Mesenteric fat pad (tissue), 1 donor: ENCODE measurements around the gene ADGRG1. TPM values are rescaled to one million over a fixed set of nuclear protein-coding genes. Genes with fewer than 3 reads are reported as not detected.

ENCODE experiments used
- DNase-seq: peaks from one replicate; pipeline ENCODE4 v3.0.0-alpha.2; 2020; ENCODE audit warnings: low spot score
- total RNA-seq: library from RNA; stranded (reverse); fragmentation: NEBNext Ultra II Directional; extraction: Animal tissue kit (Norgen Biotek cat#: 25700); gene quantifications from one replicate; pipeline ENCODE4 v1.2.1, GENCODE V29; 2021
- donor health status: DM: yes; HTN: yes; CAD: no.

Gene ADGRG1
- total RNA-seq, 1 donor from 2014 or later, result 96.3 TPM

DNA sequence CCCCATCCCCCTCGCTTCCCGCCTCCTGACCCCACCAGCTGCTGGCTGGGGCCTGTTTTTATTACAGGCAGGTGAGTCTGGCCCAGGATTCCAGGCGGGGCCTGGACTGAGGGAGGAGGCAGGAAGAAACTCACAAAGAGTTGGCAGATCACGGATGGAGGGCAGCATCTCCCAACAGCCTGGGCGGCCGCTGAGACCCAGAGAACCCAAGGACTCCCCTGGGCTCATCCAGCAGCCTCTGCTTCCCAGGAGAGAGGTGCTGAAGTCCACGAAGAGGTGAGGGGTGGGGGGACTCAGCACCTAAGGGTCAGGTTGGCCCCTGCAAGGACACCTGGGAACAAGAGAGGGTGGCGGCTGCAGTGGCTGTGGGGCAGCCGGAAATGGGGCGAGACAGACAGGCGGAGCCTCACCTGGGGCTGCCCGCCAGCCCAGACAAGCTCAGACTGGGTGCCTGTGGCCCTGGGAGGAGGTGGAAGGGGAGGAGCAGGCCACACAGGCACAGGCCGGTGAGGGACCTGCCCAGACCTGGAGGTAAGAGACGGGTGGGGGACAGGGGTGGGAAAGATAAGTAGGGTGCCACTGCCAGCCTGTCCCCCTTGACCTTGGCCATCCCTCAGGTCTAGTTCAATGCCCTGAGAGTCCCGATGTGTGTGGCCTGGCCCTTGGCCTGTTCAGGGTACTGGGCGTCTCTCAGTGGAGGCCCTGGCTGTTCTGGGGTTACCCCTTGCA is 8.7 kb upstream of the ADGRG1 start:
- no peak for DNase-seq

DNA sequence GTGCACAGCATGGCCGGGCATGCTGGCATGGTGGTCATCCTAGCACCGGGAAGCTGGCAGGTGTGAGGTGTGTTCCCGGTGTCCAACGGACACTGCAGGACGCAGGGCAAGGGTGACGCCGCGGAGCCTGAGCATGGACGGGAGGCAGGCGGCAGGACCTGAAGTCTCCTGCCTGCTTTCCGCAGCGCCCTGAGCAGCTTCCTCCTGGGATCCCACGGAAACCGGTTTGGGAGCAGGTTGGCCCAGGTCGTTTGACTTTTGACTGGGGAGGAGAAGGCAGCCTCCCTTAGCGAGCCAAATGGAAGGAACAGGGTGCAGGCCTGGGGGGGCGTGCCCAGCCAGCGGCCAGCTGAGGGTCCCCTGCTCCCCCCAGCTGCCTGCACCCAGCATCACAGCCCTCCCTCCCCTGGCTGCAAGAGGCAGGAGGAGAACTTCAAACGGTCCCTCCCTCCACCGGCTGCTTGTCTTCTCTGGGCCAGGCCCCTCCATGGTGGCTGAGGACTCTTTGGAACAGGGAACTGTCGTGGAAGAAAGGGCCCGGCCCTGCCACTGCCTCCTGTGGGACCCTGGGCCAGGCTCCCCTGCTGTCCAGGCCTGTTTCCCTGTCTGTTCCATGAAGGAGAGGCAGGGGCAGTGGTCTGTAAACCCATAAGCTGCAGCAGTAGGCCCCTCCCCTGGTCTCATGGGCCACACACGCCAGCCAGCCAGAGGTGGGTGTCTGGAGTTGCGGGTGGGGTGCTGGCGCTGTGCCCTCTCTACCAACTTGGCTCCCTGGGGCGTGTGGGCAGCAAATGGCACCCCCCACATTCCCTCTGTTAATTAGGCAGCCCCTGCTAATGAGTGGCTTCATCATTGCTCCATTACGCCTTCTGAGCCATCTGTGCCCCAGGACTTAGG is 7.8 kb upstream of the ADGRG1 start:
- DNase-seq, result peak; percentile 88

DNA sequence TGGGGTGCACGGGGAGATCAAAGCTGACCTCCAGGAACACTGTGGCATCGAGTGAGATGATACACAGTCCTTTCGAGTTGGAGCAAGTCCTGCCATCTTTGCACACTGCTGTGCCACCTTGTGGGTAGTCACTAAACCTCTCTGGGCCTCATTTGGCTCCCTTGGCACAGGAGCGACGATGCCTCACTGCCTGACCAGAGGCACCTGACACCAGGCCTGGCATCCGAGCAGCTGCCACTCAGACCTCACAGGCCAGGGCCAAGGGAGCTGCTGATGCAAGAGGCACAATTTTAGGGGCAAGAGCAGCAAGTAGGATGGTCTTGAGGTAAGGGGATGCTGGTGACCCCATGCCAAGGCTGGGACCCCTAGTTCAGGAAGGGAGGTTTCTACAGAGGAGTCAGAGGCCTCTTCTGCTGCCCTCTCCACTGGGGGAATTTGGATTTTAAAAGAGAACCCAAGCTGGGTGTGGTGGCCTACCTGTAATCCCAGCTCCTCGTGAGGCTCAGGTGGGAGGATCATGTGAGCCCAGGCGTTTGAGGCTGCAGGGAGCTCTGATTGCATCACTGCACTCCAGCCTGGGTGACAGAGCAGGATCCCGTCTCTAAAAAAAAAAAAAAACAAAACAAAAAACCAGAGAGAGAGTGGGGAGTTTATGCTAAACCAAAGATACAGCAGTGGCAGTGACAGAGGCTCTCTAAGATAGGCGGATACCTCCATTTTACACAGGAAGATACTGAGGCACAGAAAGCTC is 6.7 kb upstream of the ADGRG1 start:
- DNase-seq, result no peak

DNA sequence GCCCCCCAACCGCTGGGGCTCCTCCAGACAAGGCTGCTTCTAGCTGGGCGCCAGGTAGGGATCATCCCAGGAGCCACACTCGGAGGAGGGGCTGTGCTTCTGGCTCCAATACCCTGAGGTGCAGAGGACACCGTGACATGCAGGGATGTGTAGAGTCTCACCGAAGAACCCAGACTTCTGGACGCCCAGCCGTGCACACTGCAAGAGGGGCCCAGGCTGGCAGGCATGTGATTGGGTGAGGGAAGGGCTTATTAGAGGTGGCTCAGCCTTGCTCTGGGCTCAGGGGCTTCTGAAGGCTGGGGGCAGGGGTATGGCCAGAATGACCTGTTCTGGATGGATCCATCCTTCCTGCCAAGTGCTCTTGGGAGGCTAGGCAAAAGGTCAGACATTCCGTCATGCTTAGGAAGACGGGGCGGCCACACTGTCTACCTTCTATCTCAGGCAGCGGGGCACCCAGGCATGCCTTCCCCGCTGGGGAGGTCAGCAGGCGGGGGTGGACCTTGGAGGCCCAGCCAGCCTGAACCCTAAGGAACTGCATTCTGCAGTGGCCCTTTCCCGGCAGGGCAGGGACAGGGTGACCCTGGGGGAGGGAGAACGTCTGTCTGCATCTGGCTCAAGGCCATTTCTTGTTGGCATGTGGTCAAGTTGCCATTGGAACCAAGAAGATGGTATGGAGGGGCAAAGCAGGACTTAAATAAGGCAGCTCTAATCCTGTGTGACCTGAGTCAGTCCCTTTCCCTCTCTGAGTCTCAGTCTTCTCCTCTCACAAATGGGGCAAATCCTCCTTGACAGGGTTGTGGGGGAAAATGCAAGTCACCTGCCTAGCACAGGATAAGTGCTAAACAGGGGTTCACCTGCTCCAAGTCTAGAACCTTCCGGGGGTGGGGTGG is 5.8 kb upstream of the ADGRG1 start:
- no peak for DNase-seq

DNA sequence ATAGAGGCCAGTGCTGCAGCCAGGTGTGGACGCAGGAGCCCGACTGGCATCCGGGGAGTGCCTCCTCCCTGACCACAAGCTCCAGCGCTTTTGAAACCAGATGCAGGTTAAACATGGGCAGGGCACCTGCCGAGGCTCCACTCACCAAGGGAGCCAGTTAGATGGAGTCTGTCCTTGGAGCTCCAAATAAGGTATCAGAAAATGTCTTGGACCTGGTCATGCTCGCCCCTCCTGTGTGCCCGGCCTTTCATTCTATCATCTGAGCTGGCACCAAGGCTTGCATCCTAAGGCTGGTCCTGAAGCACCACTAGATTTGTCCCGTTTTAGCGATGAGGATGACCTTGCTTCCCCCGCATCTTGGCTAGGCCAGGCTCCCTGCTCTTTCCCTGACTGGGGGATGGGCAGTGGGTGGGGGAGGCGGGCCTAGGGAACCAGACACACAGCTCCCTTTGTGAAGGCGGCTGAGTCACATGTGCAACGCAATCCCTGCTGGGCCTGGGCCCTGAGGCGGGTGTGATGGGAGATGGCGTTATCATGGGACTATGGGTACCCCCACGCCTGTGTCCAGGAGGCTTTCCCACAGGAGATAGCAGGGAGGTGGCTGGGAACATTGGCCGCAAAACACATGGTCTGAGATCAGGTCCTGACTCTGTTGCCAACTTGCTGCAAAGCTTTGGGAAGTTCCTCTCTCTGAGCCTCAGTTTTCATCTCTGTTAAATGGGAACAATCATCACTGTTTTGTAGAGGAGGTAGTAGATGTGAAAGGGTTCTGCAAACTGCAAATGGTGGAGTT is 5.0 kb upstream of the ADGRG1 start:
- no peak for DNase-seq

DNA sequence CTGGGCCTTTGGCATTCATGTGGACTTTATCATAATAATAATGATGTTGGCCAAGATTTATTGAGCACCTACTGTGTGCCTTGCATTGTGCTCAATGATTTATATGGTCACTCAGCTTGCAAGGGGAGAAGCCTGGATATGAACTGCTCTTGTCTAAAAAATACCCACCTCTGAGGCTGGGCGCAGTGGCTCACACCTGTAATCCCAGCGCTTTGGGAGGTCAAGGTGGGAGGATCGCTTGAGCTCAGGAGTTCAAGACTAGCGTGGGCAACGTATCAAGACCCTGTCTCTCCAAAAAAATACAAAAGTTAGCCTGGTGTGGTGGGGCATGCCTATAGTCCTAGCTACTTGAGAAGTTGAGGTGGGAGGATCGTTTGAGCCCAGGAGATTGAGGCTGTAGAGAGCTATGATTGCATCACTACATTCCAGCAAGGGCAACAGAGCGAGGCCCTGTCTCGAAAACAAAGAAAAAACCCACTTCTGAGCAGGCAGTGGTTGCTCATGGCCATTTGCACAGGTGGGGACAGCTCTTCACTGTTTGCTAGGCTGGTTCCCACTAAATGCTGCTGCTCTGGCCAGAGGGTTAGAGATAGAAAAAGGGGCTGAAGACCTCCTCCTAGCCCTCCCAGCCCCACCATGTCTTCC is 4.3 kb upstream of the ADGRG1 start:
- no peak for DNase-seq

DNA sequence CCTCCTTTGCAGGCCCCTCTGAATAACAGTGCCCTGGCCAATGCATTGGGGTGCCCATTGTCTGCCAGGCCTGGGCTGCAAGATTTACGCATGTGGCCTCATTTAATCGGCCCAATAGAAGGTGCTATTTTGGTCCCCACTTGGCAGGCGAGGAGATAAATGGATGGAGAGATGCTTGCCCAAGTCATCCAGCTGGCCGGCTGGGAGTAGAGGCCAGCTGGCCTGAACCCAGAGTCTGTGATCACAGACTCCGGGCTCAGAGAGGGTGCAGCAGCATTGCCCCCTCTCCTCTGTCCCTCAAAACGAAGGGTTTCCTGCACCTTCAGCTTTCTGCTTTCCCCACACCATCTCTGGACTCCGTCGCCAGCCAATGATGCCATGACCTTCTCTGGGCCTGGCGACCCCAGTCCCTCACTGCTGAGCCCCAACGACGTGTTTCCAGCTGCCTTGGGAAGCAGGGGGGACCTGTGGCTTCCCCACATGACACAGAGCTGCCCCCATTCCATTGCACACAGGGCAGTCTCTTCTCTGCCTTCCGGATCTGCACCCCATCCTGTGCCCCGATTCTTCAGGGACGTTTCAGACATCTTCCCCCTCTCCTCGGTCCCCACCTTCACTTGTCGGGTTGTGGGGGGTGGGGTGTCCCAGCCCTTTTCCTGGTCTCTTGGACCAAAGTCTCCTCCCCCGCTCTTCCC is 3.5 kb upstream of the ADGRG1 start:
- no peak for DNase-seq

DNA sequence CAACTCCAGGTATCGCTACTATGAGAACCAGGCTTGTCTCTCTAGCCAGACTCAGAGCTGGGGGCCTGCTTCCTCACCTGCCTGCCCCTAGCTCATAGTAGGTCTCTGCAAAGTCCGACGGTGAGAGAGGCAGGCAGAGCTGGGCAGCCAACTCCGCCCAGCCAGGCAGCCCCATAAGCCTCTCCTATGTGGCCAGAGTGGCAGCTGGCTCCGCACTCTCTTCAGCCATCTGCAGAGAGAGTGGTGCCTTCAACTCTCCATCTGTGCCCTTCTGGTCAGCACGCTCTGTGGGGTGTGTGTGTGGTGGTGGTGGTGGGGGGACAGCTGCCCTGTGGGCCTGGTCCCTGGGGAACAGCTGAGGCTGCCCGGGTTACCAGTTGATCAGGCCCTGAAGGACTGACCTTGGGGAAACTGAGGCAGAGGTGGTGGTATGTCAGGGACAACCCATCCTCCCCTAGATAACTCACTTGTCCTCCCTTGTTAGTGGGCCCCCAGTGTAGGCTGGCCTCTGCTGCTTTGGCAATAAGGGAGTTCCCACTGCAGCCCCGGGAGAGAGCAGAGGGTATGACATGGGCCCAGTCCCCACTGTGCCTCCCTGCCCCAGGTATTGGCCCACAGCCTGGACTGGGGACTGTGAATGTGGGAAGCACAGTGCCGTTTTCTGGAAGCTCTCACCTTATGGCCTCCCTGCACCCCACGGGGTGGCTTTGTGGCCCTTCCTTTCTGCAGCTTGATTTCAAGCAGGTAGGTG is 1.8 kb upstream of the ADGRG1 start:
- no peak for DNase-seq

DNA sequence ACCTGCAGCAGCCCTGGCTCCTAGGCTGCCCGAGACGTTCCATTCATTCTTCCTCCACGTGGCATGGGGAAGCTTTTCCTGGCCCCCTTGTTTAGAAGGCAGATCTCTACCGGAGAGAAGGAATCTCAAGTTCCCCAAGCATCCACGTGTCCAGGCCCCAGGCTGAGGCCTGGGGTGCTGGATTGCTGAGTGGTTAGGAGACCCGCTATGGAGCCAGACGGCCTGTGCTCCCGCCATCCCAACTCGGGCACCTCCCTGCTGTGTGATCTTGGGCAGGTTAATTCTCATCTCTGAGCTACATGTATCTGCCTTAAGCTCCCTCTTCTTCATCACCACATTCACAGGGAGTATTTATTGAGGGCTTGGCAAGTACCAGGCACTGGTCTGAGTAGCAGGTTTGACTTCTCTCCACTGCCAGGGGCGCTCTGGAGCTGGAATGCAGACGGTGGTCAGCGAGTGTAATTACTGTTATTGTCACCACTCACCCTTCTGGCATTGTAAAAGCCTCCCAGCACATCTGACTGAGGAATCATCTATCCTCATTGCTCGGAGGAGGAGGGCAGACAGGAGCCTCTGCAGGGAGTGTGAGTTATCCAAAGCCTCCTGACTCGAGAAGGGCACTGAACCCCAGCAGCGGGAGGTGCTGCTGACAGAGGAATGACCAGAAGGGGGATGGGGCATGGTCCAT is 1.1 kb upstream of the ADGRG1 start:
- no peak for DNase-seq

DNA sequence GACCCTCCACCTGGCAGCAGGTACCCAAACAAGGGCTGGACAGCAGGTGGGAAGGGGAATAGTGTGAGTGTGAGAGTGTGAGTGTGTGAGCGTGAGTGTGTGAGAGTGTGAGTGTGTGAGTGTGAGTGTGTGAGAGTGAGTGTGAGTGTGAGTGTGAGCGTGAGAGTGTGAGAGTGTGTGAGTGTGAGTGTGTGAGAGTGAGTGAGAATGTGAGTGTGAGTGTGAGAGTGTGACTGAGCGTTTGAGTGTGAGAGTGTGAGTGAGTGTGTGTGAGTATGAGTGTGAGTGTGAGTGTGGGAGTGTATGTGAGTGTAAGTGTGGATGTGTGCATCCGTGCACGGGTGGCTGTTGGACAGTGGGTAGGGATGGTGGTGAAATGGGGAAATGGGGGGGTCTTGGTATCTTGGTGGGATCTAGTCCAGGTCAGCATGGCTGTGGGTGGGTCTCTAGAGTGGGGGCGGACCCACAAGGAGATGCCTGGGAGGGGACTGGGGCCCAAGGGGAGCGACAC is 408 bp downstream of the ADGRG1 start:
- DNase-seq, result no peak

DNA sequence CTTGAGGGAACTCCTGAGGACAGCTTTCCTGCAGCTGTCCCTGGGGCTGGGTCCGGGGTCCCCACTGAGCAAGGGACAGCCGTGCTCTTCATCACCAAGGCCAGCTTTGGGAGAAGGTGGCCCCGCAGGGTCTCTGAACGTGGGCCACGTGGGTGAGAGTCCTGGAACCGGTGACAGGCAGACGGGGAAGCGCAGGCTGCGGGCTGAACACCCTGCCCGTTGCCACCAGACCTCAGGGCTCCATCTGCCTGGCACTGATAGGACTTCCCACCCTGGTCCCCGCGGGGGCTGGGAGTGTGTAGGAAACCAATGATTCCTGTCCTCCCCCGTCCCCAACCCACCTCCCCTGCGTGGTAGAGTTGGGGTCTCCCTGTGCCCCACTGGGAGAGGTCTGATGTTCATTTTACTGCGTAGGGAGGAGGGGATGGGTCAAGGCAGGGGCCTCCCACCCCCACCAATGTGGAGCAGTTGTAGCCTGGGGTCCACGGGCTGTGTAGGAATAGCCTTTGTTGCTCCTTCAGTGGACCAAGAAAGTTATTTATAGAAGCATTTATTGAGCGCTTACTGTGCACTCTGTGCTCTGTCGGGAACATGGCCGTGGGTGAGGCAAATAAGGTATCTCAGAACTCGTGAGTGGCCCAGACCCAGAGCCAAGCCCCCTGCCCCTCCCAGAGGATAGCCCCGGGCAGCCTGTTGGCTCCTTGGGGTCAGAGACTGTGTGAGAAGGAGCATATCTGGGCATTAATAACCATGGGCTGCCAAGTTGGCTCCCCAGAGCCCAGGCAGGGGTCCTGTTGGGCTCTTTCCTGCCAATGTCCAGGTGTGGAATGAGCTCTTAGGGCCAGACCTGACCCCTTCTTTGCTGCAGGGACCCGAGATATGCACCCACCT is 1.3 kb downstream of the ADGRG1 start:
- DNase-seq, result no peak

DNA sequence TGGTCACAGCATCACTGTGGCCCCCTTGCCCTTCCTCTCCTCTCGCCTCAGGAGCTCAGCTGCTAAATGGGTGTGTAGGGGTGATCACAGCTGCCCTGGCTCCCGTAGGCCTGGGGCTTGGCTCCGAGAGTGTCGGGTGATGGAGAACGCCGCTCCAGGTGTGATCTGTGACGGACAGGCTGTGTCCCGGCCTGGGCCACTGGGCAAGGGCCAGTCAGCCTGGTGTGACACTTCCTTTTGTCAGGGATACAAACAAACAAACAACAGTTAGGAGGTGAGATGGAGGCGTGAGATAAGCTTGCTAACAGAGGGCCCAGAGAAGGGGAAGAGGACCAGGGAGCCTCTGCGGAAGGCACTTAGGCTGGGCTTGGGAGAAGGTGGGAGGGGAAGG is 2.0 kb downstream of the ADGRG1 start:
- no peak for DNase-seq

DNA sequence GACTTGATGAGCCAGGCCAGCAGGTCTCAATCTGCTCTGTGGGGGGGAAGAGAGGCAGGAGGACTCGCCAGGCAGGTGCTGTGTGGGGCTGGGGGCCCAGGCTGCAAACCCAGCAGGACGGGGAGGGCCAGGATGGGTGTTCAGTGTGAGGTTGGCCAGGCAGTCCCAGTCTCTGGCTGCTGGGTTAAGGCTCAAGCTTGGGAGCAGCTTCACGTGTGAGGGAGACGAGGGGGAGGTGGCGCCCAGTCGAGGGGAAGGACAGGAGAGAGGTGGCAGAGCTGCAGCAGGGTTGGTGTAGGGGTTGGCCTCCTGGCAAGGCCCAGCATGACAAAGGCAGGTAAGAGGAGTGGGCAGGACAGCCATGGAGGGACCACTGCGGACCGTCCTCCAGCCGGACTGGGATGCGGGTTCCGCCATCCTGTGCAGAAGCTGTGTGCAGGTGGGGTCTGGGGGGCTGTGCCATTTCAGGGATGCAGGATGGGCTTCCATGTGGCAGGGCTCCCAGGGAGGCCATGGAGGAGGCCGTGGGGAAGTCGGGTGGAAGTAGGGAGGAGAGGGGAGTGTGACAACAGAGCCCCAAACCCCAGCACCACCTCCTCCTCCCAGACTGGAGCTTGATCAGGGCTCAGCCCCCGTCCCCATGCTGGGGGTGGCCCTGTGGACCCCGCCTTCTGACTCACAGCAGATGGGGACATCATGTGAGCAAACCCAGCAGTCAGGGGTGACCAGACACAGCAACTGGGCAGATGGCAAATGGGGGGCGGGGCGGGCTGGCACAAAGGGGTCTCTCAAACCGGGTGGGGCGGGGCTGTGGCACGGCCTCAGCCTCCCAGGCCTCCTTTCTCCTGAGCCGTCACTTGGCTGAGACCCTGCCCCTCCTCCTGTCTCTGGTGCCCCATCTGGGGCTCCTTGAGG is 2.8 kb downstream of the ADGRG1 start:
- DNase-seq, result no peak

DNA sequence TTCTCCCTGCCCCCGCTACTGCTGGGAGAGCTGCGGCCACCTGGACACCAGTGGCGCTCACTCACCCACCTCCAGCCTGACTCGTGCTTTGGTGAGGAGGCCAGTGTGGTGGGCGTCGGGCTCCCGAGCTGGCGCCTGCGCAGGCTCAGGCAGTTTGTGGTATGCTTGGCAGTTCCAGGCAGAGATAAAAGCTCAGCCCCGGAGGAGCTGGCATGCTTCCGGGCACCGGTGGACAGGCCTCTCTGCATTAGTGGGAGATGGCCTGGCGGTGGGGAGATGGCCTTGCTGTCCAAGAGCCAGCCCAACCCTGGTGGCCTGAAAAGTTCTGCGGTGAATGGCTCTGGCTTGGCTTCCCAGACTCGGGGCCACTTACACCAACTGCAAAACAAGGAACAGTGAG is 4.1 kb downstream of the ADGRG1 start:
- no peak for DNase-seq

DNA sequence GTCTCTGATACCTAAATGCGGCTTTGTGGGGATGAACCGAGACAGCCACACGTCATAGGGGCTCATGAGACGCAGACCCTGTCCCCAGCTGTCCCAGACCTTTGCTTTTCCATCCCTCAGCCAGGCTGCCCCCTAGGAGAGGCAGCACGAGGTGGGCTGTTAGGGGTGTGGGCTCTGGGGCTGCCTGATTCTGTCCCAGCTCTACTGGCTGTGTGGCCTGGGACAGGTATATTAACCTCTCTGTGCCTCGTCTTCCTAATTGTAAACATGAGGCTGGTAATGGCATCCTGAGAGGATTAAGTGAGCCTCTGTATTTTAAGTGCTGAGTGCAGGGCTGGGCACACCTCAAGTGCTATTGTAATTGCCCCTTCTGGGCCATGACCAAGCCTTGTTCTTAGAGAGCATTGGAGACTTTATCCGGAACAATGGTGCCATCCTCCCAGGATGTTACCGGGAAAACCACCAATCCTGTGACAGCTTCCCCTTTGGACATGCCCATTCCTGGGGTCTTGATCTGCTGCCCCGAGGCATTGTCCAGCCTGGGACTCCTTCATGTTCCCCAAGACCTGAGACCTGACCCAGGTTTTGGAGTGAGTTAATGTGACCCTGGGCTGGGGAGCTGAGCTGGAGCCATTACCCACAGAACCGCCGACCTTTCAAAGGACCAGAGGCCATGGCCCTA is 5.1 kb downstream of the ADGRG1 start:
- no peak for DNase-seq
